GM21737 (cell line): Measurements from ENCODE around the gene FLYWCH2.
"Not testable (repeated sequence)": the region's sequence is repeated elsewhere in the genome, so short reads cannot be mapped to it uniquely, and the experiment has no call there.

Experiments used
- ATAC-seq: cut with Tn5 transposase; IDR thresholded peaks from one replicate; pipeline ENCODE4 v1.9.1; 2021; ENCODE audit warnings: mild to moderate bottlenecking, moderate library complexity; ENCODE audit not compliant: unreplicated experiment

FLYWCH2 gene

DNA sequence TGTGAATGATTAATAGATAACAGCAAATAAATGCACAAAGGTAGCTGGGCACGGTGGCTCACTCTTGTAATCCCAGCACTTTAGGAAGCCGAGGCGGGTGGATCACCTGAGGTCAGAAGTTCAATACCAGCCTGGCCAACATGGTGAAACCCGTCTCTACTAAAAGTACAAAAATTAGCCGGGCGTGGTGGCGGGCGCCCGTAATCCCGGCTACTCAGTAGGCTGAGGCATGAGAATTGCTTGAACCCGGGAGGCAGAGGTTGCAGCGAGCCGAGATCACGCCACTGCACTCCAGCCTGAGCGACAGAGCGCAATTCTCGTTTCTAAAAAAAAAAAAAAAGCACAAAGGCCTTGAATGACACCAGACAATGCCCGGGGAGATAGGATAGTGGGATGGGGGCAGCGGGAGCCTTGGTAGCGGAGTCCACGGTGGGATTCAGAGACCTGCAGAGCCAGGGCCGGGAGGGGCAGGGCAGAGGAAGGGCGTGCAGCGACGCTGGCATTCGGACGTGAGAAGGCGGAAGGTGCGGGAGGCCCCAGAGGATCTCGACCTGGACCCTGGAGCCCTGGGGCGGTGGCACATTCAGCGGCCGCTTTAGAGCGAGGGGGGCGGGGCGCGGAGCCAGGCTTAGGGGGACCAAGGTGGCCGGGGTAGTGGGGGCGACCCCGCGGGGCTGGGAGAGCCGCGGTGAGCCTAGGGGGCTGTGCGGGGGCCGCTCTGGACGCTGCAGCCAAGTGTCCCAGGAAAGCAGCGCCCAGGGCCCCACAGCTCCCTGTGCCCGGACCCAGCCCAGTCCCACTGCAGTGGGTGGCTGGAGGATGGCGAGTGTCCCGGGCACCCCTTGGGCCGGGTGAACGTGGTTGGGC lies 999 bp upstream of the FLYWCH2 start:
- ATAC-seq = peak; percentile 6

DNA sequence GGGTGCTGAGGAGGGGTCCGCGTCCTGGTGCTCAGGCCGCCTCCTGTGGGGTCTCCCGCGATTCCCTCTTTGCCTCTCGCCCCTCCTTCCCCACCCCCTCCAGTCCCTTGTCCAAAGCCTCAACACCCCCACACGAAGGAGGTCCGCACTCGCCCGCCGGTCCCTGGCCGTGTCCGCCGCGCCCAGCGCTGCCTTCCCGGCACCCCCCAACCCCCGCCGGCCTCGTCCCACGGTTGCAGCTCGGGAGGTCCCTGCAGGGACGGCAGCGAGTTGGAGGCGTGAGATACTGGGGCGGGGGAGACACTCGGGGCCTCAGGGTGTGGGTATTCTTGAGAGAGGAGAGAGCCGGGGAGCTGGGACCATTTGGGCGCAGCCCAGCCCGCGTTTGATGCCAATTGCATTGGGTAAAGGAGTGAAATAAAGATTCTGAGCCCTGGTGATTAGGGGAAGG lies 468 bp downstream of the FLYWCH2 start:
- no peak for ATAC-seq

DNA sequence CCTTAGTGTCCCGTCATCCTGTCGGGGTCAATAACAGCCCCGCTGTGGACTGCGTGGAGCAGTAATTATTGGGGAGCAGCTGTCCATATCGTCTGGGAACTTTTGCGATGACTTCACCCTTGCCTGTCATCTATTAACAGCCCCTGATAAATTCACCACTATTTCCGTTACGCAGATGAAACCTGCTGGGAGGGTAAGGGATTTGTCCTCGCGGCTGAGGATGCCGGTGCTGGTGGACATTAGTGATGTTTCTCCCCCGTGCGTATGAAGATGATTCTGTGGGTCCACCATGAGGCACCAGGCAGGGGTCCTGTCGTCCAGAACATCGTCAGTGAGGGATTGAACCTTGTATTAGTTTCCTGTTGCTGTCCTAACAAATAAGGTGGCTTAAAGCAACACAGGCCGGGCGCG lies 1.0 kb downstream of the FLYWCH2 start:
- no peak for ATAC-seq

DNA sequence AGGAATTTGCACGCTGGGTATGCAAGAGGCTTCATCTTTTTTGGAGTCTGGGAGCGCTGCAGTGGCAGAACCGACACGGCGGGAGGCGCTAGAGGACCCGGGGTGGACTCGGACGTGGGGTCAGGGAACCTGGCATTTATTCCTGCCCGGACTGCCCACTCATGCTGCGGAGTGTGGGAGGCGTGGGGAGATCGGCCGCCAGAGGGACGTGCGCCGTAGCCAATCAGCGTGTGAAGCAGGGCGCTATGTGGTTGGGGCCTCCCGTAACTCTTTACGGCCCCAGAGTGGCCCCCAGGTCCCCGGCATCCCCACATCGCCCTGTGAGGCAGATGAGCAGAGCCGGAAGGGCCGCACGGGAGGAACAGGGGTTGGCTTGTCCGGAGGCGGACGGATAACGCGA lies 11.2 kb downstream of the FLYWCH2 start:
- ATAC-seq = no peak

DNA sequence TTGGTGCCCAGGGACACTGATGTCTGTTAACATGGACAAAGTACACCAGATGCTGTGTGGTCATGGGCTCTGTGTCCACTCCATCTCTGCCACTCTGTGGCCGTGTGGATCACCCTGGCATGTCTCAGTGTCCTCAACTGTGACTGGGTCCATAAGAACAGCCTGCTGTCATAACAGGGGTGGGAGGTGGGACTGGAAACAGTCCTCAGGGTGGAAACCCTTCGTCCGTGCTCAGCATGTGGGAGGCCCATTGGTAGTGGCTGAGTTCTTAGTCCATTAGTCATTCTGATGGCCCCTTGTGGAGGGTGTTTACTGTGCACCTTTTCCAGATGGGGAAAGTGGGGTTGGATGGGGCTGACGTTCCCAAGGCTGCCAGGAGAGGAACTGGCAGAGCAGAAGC lies 12.8 kb downstream of the FLYWCH2 start:
- no peak for ATAC-seq

DNA sequence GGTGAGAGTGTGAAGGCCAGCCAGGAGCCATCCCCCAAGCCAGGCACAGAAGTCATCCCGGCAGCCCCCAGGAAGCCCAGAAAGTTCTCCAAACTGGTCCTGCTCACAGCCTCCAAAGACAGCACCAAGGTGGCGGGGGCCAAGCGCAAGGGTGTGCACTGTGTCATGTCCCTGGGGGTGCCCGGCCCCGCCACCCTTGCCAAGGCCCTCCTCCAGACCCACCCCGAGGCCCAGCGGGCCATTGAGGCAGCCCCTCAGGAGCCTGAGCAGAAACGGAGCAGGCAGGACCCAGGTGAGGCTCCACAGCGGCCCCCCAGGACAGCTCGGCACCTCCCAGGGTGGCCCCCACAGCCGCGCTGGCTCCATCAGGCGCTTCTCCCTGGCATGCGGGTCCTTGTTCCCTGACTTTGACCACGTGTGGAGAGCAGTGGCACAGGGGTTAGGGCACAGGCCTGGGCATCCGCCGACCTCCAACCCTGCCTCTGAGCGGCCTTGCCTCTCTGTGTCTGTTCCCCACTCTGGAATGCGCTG lies 13.5 kb downstream of the FLYWCH2 start:
- no peak for ATAC-seq

DNA sequence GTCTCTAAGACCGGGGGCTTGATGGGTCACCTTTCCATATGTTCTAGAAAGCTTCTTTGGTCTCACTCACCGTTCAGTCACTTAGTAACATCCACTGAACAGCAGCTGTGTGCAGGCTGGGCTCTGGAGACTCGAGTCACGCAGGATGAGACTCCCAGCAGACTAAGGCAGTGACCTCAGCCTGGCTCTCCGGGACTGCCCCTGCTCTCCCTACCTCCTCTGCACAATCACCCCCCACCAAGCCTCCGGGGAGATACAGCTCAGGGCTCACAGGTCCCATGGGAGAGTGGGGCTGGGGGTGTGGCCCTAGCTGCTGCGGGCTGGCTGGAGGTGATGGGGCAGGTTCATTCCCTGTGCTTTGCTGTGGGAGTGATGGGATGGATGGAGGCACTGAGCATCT lies 14.1 kb downstream of the FLYWCH2 start:
- ATAC-seq = no peak

DNA sequence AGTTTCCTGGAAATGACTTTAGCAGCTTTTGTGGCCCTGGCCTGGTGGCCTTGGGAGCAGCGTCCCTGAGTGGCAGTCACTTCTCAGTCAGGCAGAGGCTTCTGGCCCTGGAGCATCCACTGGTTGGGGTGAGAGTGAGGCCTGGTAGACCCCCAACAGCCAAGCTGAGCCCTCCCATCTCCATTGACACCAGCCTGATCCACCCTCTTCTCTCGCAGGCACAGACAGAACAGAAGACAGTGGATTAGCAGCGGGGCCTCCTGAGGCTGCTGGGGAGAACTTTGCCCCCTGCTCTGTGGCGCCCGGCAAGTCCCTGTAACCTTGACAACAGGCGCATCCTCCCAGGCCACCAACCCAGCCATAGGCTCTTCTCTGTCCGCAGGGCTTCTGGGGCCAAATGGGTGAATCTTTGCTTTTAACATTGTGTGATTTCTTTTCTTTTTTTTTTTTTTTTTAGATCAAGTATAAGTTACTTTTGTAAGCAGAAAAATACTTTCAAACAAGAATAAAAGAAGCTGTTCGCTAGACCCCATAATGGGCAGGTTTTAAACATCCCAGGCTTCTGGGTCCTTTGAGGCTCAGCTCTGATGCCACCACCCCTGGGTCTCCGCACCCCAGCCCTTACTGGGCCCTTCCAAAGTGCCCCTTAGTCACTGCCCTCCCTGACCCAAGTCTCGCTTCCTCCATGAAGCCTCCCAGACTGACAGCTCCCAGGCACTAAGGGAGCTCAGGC lies 16.0 kb downstream of the FLYWCH2 start:
- no peak for ATAC-seq

DNA sequence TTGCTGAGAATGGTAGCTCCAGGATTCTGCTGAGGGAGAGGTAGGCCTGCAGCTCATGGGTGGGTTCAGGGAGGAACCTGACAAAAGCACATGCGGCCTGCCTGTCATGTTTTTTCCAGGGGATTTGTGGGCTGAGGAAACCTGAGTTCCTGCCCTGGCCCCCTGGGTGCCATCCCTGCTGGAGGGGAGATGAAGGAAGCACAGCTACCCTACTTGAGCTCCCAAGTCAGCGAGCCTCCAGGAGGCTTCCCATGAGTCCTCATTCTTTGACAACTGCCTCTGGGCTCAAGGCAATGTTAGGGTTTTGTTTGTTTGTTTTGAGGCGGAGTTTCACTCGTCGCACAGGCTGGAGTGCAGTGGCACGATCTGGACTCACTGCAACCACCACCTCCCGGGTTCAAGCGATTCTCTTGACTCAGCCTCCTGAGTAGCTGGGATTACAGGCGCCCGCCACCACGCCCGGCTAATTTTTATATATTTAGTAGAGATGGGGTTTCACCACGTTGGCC lies 16.6 kb downstream of the FLYWCH2 start:
- ATAC-seq = no peak

DNA sequence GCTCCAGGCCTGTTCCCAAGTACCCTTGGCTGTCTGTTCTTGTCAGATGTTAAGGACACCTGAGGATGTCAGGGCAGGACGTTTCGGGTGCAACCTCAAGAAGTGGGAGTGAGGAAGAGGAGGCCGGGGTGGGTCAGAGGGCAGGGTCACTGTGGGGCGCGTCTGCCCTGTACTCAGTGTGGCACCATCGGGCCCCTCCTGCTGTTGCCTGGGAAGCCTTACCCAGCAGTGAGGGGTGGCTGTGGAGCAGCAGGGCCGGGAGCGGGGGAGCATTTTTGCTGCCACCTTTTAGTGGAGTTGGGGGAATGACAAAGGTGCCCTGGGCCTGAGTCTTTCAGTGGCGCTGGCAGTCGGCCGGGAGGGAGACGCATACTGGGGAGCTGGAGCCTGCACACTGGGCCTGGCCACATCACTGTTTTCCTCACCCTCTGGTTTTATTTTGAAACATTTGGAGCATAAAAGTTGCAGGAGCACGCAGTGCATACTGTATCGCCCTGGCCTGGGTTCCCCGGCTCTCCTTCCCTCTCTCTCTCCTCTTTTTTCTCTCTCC lies 17.6 kb downstream of the FLYWCH2 start:
- ATAC-seq = no peak

DNA sequence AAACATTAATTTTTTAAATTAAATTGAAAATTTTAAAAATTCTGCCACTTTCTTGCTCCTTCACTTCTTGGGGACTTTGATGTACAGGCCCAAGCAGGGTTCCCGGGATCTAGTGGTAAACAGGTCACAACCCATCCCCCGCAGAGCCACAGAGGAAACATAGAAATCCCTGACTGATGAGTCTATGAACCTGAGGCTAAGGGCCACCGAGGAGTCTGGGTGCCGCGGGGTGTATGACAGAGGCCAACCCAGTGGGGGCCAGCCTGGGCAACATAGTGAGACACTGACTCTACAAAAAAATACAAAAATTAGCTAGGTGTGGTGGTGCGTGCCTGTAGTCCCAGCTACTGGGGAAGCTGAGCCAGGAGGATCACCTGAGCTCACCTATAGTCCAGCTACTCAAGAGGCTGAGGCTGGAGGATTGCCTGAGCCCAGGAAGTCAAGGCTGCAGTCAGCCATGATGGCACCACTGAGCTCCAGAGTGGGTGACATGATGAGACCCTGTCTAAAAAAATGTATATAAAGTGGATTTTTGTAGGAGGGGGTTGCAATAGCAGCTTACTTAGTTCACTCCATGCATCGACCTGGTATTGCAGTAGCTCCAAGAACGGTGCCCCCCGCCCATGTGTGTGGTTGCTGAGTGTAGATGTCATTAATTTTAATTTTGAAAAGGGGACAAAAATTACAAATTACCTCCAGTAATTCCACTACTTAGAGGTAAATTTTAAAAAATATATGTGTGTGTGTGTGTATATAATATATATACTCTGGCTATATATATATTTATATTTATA lies 19.5 kb downstream of the FLYWCH2 start:
- ATAC-seq = no peak

DNA sequence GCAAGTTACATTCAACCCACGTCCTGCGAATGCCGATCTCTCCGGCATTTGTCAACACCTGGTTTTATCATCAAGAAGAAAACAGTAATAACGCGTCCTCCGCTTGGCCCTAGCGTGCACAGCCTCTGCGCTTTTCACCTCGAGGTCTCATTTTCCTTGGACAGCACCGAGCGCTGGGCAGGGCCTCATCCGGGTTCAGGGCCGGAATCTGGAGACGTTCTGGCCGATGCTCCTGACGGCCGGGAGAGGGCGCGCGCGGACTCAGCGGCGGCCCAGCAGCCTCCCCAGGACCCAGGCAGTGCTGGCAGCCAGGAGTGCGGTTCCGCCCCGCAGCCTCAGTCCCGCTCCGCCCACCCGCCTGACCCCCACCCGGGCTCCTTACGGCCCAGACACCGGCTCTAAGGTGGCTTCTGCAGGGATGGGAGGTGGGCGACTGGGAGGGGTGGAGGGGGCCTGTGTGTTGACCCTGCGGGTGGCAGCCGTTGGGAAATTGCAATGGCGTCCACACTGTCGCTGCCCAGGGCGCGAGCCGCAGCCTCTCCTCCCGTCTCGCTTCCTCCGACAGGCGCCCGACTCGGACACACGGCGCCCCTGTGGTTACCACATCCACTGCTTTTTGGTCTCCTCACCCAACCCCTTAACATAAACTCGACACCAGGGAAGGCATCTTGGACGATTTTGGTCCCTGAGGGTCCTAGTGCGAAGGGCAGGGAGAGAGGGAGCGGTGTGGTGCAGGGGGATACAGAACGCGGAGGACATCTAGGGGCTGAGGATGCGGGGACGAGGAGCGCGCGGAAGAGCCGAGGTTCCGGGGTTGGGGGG lies 21.3 kb downstream of the FLYWCH2 start:
- ATAC-seq = peak; percentile 47

DNA sequence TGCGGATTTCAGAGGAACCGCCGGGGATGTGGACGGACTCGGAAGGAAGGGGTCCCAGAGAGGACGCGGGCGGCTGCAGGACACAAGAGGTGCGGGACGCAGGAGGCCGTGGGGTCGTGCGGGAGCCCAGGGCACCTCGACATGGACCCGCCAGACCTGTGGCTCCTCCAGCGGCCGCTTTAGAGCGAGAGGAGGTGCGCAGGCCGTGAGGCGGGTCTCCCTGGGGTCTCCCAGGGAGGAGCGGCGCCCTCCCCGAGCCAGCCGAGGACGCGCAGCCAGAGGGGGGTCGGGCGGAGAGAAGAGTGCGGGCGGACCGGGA lies 21.9 kb downstream of the FLYWCH2 start:
- peak; percentile 10 for ATAC-seq

DNA sequence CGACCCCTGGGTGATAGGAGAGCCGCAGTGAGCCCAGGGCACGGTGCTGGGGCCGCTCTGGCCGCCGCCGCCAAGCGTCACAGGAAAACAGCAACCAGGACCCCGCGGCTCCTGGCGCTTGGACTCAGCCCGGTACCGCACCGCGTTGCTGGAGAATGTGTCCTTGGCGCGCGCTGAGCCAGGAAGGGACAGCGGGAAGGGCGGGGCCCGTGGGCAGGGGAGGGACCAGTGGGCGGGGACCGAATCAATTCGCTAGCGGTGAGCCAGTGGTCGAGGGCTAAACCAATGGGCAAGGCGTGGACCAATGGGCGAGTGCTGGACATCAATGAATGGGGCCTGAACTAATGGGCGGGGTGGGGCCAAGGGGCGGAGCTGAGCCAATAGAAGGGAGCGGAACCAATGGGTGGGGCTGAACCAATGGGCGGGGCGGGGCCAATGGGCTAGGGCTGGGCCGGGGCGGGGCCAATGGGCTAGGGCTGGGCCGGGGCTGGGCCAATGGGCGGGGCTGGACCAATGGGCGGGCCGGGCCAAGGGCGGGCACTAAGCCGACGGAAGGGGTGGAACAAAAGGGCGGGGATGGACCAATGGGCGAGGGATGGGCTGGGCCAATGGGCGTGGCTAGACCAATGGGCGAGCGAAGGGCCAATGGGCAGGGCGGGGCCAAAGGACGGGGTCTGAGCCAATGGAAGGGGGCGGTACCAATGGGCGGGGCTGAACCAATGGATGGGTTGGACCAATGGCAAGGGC lies 22.4 kb downstream of the FLYWCH2 start:
- peak; percentile 65 for ATAC-seq

DNA sequence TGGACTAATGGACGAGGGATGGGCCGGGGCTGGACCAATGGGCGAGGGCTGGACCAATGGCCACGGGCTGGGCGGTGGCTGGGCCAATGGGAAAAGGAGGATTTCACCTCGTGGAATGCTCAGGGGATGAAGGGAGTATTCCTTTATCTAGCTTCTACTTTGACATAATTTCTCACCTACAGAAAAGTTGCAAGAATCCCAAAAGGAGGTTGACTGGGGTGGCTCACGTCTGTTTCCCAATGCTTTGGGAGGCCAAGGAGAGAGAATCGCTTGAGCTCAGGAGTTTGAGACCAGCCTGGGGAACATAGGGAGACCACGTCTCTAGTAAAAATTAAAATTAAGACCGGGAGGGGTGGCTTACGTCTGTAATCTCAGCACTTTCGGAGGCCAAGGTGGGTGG lies 23.0 kb downstream of the FLYWCH2 start:
- ATAC-seq = no peak

DNA sequence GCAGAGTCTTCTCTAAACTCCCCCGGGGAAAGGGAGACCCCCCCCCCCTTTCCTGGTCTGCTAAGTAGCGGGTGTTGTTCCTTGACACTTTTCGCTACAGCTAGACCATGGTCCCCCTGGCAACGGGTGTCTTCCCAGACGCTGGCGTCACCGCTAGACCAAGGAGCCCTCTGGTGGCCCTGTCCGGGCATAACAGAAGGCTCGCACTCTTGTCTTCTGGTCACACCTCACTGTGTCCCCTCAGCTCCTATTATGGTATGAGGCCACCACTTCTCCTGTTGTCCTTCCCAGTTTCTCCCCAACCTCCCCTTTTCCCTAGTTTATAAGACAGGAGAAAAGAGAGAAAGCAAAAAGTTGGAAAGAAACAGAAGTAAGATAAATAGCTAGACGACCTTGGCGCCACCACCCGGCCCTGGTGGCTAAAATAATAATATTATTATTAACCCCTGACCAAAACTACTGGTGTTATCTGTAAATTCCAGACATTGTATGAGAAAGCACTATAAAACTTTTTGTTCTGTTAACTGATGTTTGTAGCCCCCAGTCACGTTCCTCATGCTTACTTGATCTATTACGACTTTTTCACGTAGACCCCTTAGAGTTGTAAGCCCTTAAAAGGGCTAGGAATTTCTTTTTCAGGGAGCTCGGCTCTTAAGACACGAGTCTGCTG lies 24.2 kb downstream of the FLYWCH2 start:
- ATAC-seq = not testable (repeated sequence)

DNA sequence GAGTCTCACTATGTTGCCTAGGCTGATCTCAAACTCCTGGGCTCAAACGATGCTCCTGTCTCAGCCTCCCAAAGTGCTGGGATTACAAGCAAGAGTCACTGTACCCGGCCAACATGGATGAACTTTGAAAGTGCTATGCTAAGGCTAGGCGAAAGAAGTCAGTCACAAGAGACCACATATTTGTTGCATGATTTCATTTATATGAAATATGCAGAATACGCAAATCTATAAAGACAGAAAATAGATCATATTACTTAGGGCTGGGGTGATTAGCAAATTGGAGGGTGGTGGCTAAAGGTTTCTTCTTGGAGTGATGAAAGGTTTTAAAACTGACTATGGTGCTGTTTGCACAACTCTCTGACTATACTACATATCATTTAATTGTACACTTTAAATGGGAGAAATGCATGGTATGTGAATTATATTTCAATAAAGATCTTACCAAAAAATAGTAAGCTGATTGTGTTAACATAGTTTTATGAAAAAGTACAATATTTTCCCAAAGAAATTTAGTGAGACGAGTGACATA lies 27.5 kb downstream of the FLYWCH2 start:
- no peak for ATAC-seq

DNA sequence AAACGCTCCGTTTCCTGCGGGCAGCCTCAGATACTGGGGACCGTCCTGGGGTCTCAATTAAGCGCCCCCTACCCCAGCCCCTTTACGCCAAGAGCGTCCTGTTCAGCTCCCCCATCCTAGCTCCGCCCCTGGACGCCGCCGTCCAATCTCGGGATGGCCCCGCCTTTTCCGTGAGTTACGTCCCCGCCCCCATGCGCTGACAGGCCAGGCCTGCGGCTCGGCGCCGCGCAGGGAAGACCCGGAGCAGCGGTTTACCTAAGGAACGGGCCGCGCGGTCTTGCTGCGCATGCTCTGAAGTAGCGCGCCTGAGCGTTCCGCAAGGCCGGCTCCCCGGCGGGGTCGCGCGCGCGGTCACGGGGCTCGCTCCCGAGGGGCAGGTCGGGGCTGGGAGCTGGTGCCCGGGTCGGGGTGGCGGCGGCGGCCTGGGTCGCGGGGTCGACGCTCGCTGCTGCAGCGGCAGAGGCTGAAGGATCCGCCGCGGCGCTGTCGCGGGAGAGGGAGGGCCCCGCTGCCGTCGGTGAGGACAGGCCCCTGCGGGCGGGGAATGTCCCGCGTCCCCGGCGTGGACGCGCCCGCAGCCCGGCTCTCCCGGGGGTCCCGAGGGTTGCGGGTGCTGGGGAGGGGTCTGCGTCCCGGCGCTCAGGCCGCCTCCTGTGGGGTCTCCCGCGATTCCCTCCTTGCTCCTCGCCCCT lies 28.8 kb downstream of the FLYWCH2 start, which contains the start of gene FLYWCH1:
FLYWCH1 (plus strand) TSS at position 294 of the 692 bp plus-strand sequence. CDS start 17,755 bp downstream, outside the sequence.
- peak; percentile 89 for ATAC-seq
